NCI-H82 (cell line): ENCODE measurements around the gene PLXNB1.
A peak's percentile ranks its signal among the peaks of the same experiment; 100 is the strongest.
"Not testable (repeated sequence)": the region's sequence is repeated elsewhere in the genome, so short reads cannot be mapped to it uniquely, and the experiment has no call there.

Experiments used
- DNase-seq: peaks from one replicate; lab custom pipeline; 2025; lab: John Stamatoyannopoulos, UW

The PLXNB1 gene

GRCh38 chr3:48465531-48466378 is 35.9 kb upstream of the PLXNB1 start:
- DNase-seq = peak; percentile 86

DNA sequence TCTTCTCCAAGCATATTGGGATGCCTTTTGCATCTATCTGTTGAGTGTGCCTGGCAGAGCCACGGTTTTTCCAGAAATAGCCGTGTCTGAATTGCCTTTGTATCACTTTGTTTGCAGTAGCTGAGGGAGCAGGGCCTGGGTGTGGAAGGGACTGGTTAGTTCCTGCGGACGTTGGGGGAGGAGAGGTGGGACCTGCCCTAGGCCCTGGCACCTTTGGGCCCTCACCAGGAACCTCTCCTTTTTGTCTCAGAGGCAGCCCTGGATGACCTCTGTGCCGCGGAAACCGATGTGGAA is 35.3 kb upstream of the PLXNB1 start:
- DNase-seq = no peak

- DNase-seq = no peak
Observed at GRCh38 chr3:48464713-48465221, 34.9 kb upstream of the PLXNB1 start.

- no peak for DNase-seq
Observed at GRCh38 chr3:48463703-48464102, 33.8 kb upstream of the PLXNB1 start.

DNA sequence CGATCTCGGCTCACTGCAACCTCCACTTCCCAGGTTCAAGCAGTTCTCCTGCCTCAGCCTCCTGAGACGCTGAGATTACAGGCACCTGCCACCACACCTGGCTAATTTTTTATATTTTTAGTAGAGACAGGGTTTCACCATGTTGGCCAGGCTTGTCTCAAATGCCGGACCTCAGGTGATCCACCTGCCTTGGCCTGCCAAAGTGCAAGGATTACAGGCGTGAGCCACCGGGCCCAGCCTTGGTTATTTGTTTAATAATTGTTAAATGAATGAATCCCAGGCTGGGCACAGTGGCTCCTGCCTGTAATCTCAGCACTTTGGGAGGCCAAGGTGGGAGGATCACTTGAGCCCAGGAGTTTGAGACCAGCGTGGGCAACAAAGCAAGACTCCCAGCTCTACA is 31.9 kb upstream of the PLXNB1 start:
- not testable (repeated sequence) for DNase-seq

- no peak for DNase-seq
Observed at GRCh38 chr3:48460517-48460902, 30.6 kb upstream of the PLXNB1 start.

DNA sequence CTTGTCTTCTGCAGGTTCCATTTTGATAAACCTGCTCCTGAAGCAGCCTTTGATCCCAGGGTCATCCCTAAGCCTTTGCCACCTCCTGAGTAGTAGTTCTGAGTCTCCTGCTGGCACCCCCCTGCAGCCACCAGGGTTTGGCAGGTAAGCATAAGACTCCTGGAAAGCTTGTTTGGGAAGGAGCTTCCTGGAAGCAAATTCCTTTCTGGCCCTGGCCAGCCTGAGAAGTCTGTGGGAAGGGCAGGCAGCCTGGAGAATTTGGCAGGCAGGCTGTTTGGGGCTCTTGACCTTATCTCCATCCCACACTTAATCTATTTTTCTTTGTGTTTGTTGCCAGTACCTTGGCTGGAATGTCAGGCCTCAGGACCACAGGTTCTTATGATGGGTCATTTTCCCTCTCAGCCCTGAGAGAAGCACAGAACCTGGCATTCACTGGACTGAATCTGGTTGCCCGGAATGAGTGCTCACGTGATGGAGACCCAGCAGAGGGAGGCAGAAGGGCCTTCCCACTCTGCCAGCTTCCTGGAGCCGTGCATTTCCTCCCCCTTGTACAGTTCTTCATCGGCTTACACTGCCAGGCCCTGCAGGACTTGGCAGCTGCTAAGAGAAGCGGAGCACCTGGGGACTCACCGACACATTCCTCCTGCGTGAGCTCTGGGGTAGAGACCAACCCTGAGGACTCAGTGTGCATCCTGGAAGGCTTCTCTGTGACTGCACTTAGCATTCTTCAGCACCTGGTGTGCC is 30.1 kb upstream of the PLXNB1 start:
- no peak for DNase-seq

GRCh38 chr3:48459331-48459730 is 29.4 kb upstream of the PLXNB1 start:
- DNase-seq = no peak

GRCh38 chr3:48456456-48456855 is 26.6 kb upstream of the PLXNB1 start:
- peak; percentile 6 for DNase-seq

DNA sequence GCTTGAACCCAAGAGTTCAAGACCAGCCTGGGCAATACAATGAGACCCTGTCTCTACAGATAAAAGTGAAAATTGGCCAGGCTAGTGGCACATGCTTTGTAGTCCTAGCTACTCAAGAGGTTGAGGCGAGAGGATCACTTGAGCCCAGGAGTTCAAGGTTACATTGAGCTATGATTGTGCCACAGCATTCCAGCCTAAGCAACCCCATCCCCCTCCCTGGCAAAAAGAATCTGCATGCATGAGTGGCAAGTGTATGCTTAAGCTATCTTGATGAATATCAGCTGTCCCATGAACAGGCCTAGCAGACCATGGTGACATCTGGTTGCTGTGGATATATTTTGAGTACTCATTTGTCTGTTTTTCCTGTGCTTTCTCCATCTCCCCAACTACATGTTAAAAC is 21.4 kb upstream of the PLXNB1 start:
- no peak for DNase-seq

DNA sequence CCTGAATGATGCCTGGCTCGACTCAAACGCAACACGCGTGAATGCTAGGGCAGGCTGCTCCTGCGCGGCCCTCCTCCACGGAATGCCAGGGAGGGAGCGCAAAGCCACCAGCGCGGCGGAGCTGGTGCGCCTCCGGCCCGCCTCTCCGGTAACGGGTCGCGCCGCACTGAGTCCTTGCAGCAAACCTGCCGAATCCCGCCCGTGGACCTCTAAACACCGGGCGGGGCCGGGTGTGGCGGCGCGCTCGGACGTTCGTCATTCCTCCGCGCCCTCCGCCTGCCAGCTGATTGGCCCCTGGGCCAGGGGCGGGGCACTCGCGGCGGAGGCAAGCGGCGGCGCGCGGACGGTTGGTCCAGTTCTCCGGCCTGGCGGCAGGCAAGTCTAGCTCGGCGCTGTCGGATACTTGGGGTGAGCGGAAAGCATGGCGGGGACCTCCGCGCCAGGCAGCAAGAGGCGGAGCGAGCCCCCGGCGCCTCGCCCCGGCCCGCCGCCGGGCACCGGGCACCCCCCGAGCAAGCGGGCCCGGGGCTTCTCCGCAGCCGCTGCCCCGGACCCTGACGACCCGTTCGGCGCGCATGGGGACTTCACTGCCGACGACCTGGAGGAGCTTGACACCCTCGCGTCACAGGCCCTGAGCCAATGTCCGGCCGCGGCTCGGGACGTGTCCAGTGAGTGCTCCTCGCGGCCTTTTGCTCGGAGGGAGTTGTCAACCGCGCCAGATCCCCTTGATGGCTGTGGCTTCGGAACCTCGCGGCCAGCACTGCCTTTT is 16.7 kb upstream of the PLXNB1 start, which contains the start of gene ATRIP:
TSS of gene ATRIP (plus strand) at position 313 of the 769 bp plus-strand sequence. CDS start at position 422, 109 bp downstream.
- DNase-seq = peak; percentile 88

DNA sequence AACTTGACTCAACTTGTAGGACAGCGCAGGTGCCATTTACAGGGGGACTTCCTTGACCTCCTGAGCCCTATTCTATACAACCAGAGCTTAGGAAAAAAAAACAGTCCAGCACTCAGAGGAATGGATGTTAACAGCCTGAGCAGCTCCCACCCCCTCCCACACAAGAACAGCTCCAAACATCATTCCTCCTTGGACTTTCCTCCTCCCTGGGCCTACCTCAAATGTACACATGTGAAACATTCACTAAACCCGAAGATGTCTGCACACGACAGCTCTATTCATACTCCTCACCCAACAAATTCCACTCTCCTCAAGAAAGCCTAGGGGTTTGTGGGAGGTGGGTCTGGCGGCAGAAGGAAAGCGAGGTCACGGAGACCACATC is 16.1 kb upstream of the PLXNB1 start:
- DNase-seq = no peak

GRCh38 chr3:48445277-48445882 is 15.5 kb upstream of the PLXNB1 start:
- no peak for DNase-seq

GRCh38 chr3:48441940-48442339 is 12.1 kb upstream of the PLXNB1 start:
- peak; percentile 90 for DNase-seq

GRCh38 chr3:48440590-48440958 is 10.7 kb upstream of the PLXNB1 start:
- DNase-seq = peak; percentile 30

DNA sequence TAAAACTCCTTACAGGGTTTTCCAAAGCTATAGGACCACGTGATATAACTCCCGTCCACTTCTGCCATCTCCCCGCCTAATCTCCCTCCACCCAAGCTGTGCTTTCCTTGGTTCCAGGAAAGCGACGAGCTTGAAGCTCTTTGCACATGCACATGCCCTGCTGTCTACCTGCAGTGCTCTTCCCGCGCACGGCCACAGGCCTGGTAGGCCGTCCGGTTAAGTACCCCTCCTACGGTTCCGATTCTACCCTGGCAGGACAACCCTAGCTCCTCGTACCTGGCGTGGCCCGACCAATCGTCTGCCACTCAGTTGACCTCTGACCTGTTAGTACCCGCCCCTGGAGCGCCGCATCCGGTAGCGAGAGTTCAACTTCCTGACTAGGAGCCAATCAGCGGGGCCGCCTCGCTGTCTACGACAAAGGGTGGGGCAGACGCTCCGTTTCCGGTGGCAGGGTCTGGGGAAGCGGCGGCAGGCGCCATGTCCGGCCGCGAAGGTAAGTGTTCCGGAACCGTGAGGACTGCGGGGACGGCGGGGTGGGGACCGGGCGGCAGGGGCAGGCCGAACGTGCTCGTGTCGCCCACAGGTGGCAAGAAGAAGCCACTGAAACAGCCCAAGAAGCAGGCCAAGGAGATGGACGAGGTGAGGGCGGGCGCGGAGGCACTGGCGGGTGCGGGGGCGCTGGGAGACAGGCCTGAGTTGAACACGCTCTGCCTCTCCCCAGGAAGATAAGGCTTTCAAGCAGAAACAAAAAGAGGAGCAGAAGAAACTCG is 10.1 kb upstream of the PLXNB1 start, which contains the start of the genes CCDC51 and TMA7:
TSS of gene CCDC51 (minus strand) at position 300 of the 770 bp plus-strand sequence. CDS start 4,991 bp downstream, outside the sequence.
TSS of gene TMA7 (plus strand) at position 438 of the 770 bp plus-strand sequence. CDS start at position 478, 40 bp downstream.
- peak; percentile 98 for DNase-seq

DNA sequence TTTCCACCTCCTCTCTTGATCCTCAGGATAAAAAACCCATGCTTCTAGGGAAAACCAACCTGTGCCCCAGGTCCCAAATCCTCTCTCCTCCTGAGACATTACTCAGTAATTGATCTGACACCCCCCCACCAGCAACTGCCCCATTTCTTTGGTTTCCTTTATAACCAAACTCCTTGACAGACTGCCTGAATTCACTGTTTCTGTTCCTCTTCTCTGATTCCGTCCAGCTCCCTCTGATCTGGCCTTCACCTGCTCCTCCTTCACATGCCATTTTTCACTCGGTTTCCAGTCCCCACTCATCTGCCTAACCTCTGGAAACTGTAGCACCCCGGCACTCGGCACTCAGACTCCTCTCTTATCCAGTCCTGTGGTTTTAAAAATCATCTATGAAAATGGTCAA is 7.9 kb upstream of the PLXNB1 start:
- DNase-seq = no peak

- no peak for DNase-seq
Observed at GRCh38 chr3:48436855-48437254, 7.0 kb upstream of the PLXNB1 start.

GRCh38 chr3:48436477-48436787 is 6.5 kb upstream of the PLXNB1 start:
- no peak for DNase-seq

- DNase-seq = peak; percentile 85
Observed at GRCh38 chr3:48435774-48436476, 6.0 kb upstream of the PLXNB1 start.

DNA sequence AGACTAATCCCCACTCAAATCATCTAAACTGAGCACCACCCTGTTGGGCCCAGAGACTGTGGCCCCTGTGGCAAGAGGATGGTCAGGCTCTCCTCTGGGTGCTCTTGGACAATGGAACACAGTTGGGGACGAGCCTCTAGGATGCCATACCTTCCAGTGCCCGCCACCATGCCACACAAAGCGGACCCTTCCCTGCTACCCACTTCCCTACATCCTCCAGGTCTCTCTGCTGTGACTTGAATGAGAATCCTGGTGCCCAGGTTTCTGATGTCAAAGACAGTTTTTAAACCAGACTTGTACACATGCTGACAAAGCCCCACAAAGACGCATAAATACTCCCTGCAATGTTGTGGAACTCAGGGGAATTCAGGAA is 5.3 kb upstream of the PLXNB1 start:
- no peak for DNase-seq
